NCI-H146 treated with DMSO at 0.1 percent for 48 hours (cell line): ENCODE results near the gene COBL.

Source experiments
- DNase-seq: peaks from one replicate; lab custom pipeline; 2025; ENCODE audit not compliant: unreplicated experiment; lab: John Stamatoyannopoulos, UW

COBL gene

GRCh38 chr7:51308265-51308664 lies 8.3 kb downstream of the COBL start:
- DNase-seq: no peak

GRCh38 chr7:51307651-51308210 lies 8.9 kb downstream of the COBL start:
- DNase-seq: no peak

- no peak for DNase-seq
These were observed 9.8 kb downstream of the COBL start for GRCh38 chr7:51306761-51307160.

- DNase-seq: no peak
These were observed 11.9 kb downstream of the COBL start for GRCh38 chr7:51304729-51305128.

DNA sequence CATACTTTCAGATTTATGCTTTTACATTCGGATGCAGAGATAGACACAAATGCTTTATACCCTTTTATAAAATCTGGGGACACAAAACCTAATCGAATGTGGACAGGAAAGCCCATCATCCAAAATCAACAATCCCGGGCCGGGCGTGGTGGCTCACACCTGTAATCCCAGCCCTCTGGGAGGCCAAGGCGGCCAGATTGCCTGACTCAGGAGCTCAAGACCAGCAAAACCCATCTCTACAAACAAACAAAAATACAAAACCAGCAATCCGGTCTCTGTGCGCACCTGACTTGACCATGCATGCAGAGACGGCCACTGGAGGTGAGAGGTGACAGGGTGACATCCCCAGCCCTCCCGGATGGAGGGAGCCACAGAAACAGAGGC lies 13.5 kb downstream of the COBL start:
- no peak for DNase-seq

DNA sequence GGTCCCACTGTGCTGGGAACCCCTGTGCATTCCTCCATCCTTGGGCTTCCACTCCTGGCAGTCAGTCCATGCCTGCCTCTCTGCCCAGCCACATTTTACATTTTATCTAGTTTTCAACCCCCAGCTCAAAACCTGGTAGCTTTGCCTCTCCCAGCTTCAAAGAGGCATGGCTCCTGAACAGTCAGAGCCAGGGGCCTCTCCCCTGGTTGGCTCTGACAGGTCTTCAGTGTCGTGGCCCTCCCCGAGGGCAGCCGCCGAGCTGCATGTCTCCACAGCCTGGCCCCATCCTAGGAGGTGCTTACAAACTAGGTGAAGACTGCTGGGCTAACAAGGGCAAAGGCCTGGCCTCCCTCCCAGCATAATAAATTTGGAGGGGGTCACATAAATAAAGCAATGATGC lies 14.8 kb downstream of the COBL start:
- DNase-seq: no peak

DNA sequence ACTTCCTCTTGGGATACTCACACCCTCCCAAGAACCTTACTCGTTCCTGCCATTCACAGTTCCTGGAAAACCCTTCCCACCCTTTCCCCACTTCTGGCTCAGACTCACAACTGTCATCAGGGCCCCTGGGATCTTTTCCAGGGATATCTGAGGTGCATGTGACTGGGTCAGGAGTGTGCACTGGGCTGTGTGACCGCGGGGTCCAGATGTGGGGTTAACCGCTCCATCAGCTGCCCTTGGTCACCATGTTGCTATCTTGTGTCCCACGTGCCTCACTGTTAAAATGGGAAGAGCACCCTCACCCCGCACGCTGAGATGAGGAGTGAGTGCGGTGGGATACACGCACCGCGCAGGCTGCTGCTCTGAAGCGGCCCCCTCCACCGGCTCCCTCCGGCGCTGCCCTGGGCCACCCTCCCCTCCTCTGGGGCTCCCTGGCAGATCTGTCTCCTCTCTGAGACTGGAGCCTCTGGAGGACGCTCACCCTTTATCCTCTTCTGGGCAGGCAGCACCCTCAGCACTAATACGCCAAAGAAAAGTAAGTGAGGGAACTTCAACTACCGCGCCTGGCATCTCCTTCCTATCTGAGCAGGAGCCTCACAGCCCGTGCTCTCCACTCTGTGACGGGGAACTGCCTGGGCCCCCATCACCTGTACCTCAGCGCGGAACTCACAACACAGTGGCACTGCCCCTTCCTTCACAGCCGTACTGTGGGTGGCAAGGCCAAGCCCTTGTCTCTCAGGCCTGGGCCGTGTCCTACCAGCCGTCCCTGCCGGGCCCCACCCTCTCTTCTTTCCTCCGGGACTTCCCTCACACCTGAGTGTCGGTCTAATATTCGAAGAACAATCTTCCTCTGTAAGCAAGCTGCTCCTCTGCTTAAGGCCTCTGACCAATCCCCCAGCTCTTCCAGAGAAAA lies 15.6 kb downstream of the COBL start:
- DNase-seq: no peak

GRCh38 chr7:51299391-51300133 lies 17.0 kb downstream of the COBL start:
- DNase-seq: no peak

DNA sequence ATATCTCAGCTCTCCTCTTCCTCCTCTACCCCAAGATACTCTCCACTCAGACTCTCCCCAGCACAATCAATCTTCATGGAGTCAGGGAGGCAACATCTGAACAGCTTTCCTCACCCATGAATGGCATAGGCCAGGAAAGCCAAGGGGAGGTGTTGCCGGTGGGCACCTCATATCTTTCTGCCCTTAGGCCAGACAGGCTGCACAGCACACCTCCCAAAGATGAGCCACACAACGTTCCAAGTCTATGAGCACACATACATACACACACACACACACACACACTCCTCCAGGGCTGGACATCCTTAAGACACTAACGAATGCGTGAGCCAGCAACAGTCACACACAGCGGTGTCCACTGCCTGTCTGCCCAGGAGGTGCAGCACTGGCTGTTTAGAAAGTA lies 17.7 kb downstream of the COBL start:
- DNase-seq: no peak

- no peak for DNase-seq
These were observed 18.6 kb downstream of the COBL start for GRCh38 chr7:51297986-51298385.

- no peak for DNase-seq
These were observed 21.0 kb downstream of the COBL start for GRCh38 chr7:51295440-51296245.

DNA sequence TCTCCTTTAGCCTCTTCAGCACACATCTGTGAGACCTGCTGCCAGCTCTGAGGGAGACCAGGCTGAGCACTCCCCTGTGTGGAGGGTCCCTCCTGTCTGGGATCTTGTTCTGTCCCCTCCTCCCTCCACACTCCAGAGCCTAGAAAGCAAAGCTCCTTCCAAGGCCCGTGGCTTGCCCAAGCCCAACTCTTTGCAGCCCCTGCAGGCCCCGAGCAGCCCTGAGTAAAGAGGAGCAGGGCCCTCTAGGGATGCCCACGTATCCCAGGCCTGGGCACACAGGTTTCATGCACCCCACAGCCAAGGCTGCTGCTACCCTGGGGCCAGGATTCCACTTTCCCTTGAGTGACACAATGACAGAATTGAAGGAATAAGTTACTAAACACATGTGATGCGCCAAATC lies 24.0 kb downstream of the COBL start:
- no peak for DNase-seq

GRCh38 chr7:51290702-51291540 lies 25.7 kb downstream of the COBL start:
- DNase-seq: no peak

DNA sequence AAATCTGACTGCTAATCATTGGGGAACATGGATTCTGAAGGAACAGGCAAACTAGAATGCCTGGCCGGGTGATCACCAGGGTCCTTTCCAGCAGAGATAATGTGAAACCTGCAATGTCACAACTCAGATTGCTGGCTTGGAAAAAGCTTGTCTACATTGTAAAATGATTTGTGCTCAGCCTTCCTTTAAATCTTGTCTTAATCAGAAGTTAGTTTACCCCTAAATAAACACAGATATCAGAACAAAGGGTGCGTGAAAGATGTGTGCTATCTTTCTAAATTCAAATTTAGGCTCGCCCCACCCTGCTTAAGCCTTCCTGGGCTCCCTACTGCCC lies 26.3 kb downstream of the COBL start:
- no peak for DNase-seq

- peak; percentile 61 for DNase-seq
These were observed 26.8 kb downstream of the COBL start for GRCh38 chr7:51289623-51290303.

- peak; percentile 42 for DNase-seq
These were observed 27.6 kb downstream of the COBL start for GRCh38 chr7:51288896-51289622.

DNA sequence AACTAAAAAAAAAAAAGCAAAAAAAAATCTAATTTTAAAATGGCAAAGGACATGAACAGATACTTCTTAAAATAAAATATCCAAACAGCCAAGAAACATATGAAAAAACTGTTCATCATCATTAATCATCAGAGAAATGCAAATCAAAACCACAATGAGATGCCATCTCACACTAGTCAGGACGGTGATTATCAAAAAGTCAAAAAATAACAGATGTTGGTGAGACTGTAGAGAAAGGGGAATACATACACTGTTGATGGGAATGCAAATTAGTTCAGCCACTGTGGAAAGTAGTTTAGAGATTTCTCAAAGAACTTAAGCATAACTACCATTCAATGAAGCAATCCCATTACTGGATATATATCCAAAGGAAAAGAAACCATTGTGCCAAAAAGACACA lies 30.2 kb downstream of the COBL start:
- DNase-seq: no peak

DNA sequence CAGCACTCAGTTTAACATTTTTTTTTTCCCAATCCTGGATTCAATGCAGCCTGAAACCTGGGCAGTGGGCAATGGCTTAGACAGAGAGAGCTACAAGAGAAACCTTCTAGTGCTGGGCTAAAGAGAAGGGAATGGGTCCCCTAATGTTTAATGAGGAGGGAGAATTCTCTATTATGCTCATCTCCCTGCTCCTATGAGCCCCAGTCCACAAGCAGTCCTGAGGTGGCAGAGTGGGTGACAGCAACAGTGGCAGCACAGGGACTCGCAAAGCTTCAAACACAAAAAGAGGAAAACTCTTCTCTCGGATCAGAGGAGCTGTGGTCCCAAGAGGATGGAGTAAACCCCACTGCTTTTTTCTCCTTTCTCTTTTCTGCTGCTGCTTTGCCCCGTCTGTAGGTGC lies 36.5 kb downstream of the COBL start:
- DNase-seq: no peak

GRCh38 chr7:51279391-51280023 lies 37.1 kb downstream of the COBL start:
- no peak for DNase-seq
